ENCODE results near the gene CHCHD4. TPM values are rescaled to one million over a fixed set of nuclear protein-coding genes. Genes with fewer than 3 reads are reported as not detected.
A peak's percentile ranks its signal among the peaks of the same experiment; 100 is the strongest.

Gene CHCHD4
- polyA plus RNA-seq, 3 donors = 6.5 to 13.8 (median 13.6) TPM

DNA sequence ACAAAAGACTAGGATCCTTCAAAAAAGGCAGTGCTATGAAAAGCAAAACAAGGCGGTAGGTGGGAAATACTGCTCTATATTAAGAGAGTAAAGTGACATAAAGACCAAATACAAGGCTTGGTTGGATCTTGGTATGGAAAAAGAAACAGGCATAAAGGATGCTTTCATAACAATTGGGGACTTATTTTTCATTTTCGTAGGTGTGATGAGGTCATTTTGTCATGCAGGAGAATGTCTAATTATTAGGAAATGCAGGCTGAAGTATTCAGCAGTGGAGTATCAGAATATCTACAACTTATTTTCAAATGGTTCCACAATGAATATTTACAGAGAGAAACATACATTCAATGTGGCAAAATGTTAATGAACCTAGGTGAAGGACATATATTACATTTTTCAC is 44.8 kb upstream of the CHCHD4 start:
- DNase-seq = no peak
- WGBS (ENCODE audit: insufficient coverage) = 100% methylated on average over 1 of the region's 2 CpGs
- Histone ChIP-seq H3K27ac (ENCODE audit: low read depth in 1 of 2, low read length in 2 of 2) (no peak overlapping the region), H4K20me1 (ENCODE audit: insufficient read depth, low read length) (peaks cover 4% of the 10 kb centered on the region), H3K4me1 (ENCODE audit: control insufficient read depth in 1 of 2, insufficient read depth in 2 of 2, low read length in 2 of 2) (no peaks in the 10 kb centered on the region), H3K27me3 (ENCODE audit: control insufficient read depth in 2 of 2, insufficient read depth in 2 of 2, low read length in 2 of 2) (no peaks in the 10 kb centered on the region), H3K4me2 (replicated peaks; ENCODE audit: extremely low read depth, low read length, poor library complexity, severe bottlenecking) (no peak overlapping the region), H3K4me3 (replicated peaks in 1 of 3; ENCODE audit: low read depth in 2 of 3, low read length in 3 of 3) (no peak overlapping the region), H3K9ac (ENCODE audit: insufficient read depth, low read length, poor library complexity, severe bottlenecking) (no peak overlapping the region), H3K79me2 (ENCODE audit: insufficient read depth, low read length) (no peaks in the 10 kb centered on the region), H3K9me3 (replicated peaks in 1 of 2; ENCODE audit: control insufficient read depth in 1 of 2, insufficient read depth in 1 of 2, low read length in 2 of 2) (no peaks in the 10 kb centered on the region), H3K36me3 (replicated peaks in 1 of 2; ENCODE audit: control insufficient read depth in 1 of 2, insufficient read depth in 2 of 2, low read length in 2 of 2) (peaks cover 86 to 87% of the 10 kb centered on the region in 2 donors), H2AFZ (ENCODE audit: insufficient read depth, low read depth, low read length, poor library complexity, severe bottlenecking) (no peak overlapping the region)
- Mint-ChIP-seq H3K27me3 (ENCODE audit: low read depth in 3 of 3) (no peaks in the 10 kb centered on the region), H3K4me1 (no peaks in the 10 kb centered on the region), H3K27ac (no peak overlapping the region), H3K9me3 (no peaks in the 10 kb centered on the region), H3K36me3 (peaks cover 83 to 85% of the 10 kb centered on the region in 2 donors), H3K4me3 (no peak overlapping the region)
- TF ChIP-seq, protein P1, sequence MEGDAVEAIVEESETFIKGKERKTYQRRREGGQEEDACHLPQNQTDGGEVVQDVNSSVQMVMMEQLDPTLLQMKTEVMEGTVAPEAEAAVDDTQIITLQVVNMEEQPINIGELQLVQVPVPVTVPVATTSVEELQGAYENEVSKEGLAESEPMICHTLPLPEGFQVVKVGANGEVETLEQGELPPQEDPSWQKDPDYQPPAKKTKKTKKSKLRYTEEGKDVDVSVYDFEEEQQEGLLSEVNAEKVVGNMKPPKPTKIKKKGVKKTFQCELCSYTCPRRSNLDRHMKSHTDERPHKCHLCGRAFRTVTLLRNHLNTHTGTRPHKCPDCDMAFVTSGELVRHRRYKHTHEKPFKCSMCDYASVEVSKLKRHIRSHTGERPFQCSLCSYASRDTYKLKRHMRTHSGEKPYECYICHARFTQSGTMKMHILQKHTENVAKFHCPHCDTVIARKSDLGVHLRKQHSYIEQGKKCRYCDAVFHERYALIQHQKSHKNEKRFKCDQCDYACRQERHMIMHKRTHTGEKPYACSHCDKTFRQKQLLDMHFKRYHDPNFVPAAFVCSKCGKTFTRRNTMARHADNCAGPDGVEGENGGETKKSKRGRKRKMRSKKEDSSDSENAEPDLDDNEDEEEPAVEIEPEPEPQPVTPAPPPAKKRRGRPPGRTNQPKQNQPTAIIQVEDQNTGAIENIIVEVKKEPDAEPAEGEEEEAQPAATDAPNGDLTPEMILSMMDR (IDR thresholded peaks at IDR 0.05) = no peak
- intact Hi-C loops (cut with micrococcal nuclease) = no loop called here

DNA sequence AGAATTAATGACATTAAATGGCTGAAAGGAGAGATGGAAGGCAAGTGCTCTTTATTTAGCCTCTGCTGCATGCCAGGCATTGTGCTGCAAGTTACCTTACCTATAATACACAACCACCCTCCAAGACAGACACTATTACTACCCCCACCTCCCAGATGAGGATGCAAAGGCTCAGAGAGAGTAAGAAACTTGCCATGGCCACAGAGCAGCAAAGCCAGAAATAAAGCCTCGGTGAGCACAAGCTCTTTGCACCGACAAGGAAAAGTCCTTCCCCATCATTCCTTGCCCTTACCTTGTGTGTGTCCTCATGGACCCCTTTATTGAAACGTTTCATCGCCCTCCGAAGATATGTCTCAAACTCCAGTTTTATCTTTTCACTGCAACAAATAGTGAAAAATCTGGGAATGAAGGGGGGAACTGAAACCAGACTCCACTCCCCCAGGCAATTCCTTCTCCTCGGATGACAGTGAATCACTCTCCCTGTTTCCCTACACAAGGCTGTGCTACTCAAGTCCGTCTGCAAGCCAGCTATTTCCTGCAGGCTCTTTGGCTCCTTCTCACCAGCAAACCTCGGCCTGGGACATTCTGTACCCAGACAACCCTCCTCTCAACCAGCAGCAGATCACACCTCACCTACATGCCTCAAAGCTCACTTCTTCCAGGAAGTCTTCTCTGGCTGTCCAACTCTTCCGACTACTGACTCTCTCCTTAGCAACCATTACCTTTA is 42.4 kb upstream of the CHCHD4 start:
- Histone ChIP-seq H3K4me2 (replicated peaks; ENCODE audit: extremely low read depth, low read length, poor library complexity, severe bottlenecking) (no peak overlapping the region), H3K9ac (ENCODE audit: insufficient read depth, low read length, poor library complexity, severe bottlenecking) (no peak overlapping the region), H2AFZ (ENCODE audit: insufficient read depth, low read depth, low read length, poor library complexity, severe bottlenecking) (no peak overlapping the region), H3K4me1 (ENCODE audit: control insufficient read depth in 1 of 2, insufficient read depth in 2 of 2, low read length in 2 of 2) (peaks cover 0 to 4% of the 10 kb centered on the region in 2 donors), H3K4me3 (replicated peaks in 1 of 3; ENCODE audit: low read depth in 2 of 3, low read length in 3 of 3) (no peak overlapping the region), H3K36me3 (replicated peaks in 1 of 2; ENCODE audit: control insufficient read depth in 1 of 2, insufficient read depth in 2 of 2, low read length in 2 of 2) (peaks cover 95 to 100% of the 10 kb centered on the region in 2 donors), H3K9me3 (replicated peaks in 1 of 2; ENCODE audit: control insufficient read depth in 1 of 2, insufficient read depth in 1 of 2, low read length in 2 of 2) (peaks cover 0 to under 1% of the 10 kb centered on the region in 2 donors), H3K27me3 (ENCODE audit: control insufficient read depth in 2 of 2, insufficient read depth in 2 of 2, low read length in 2 of 2) (no peaks in the 10 kb centered on the region), H3K79me2 (ENCODE audit: insufficient read depth, low read length) (no peaks in the 10 kb centered on the region), H4K20me1 (ENCODE audit: insufficient read depth, low read length) (no peaks in the 10 kb centered on the region), H3K27ac (ENCODE audit: low read depth in 1 of 2, low read length in 2 of 2) (no peak overlapping the region)
- H3K36me3 Mint-ChIP-seq = peaks cover 91 to 95% of the 10 kb centered on the region in 2 donors
- TF ChIP-seq, protein P1 (IDR thresholded peaks at IDR 0.05) = no peak
- DNase-seq = no peak
- 96% methylated on average over 4 of the region's 9 CpGs for WGBS (ENCODE audit: insufficient coverage)
- H3K27me3 Mint-ChIP-seq (ENCODE audit: low read depth in 3 of 3) = no peaks in the 10 kb centered on the region
- no peaks in the 10 kb centered on the region for H3K4me1 Mint-ChIP-seq
- peaks cover 0 to 4% (median 0%) of the 10 kb centered on the region in 7 donors for H3K9me3 Mint-ChIP-seq
- no peak overlapping the region for H3K4me3 Mint-ChIP-seq
- H3K27ac Mint-ChIP-seq = peak overlapping the region in 1 of 7 donors; percentile 41
- intact Hi-C loops (cut with micrococcal nuclease) = no loop called here
